ENCODE results near the gene GPHA2. TPM values are rescaled to one million over a fixed set of nuclear protein-coding genes. Genes with fewer than 3 reads are reported as not detected.
A peak's percentile ranks its signal among the peaks of the same experiment; 100 is the strongest.

Gene GPHA2
- total and polyA plus RNA-seq, 2 of the 13 experiments (the other 11 are each of a cell fraction or from before 2014, with no cell fraction given): 13.0 to 19.1 TPM

- TF ChIP-seq KLF16 (CRISPR knock-in tag; IDR thresholded peaks at IDR 0.05): peak in 1 of 2 experiments; percentile 47; a peak in 1 of 4 replicates
- TF ChIP-seq ZMYM4 (CRISPR knock-in tag; IDR thresholded peaks at IDR 0.05): no peak
- TF ChIP-seq GATAD2A (CRISPR knock-in tag; IDR thresholded peaks at IDR 0.05): peak; percentile 65
- TF ChIP-seq TBX2 (CRISPR knock-in tag; IDR thresholded peaks at IDR 0.05; ENCODE audit: borderline replicate concordance): peak; percentile 47; the same call in 1 of the 2 replicates
- TF ChIP-seq FOXK2 (IDR thresholded peaks at IDR 0.05): no peak
- peak; percentile 75; the same call in 1 of the 2 replicates for TF ChIP-seq SKIL (CRISPR knock-in tag; IDR thresholded peaks at IDR 0.05; ENCODE audit: borderline replicate concordance)
- 0 out of 2 replicates have a peak, but pooled peaks have one; percentile 19 for TF ChIP-seq TARDBP (CRISPR knock-in tag; IDR thresholded peaks at IDR 0.05)
- TF ChIP-seq ELF1 (CRISPR knock-in tag; IDR thresholded peaks at IDR 0.05): peak; percentile 59
- TF ChIP-seq ZFX (CRISPR knock-in tag; IDR thresholded peaks at IDR 0.05; ENCODE audit: low read depth): 0 out of 2 replicates have a peak, but pooled peaks have one; percentile 39
- TF ChIP-seq SOX13 (IDR thresholded peaks at IDR 0.05): peak; percentile 29; the same call in 1 of the 2 replicates
- TF ChIP-seq SOX13 (CRISPR knock-in tag; conservative IDR thresholded peaks at IDR 0.05 in 1 of 2, IDR thresholded peaks at IDR 0.05 in 1 of 2): peak in 1 of 2 experiments; percentile 64; a peak in 2 of 4 replicates
- no peak; the same call in 1 of the 2 replicates for TF ChIP-seq ZNF580 (CRISPR knock-in tag; IDR thresholded peaks at IDR 0.05; ENCODE audit: borderline replicate concordance, low read depth)
- no peak for TF ChIP-seq ZBTB7B (CRISPR knock-in tag; IDR thresholded peaks at IDR 0.05)
- TF ChIP-seq SKI (IDR thresholded peaks at IDR 0.05; ENCODE audit: partially characterized antibody): peak; percentile 88
- TF ChIP-seq MEIS2 (CRISPR knock-in tag; IDR thresholded peaks at IDR 0.05): peak; percentile 25; the same call in 1 of the 2 replicates
- no peak for TF ChIP-seq ZNF3 (CRISPR knock-in tag; IDR thresholded peaks at IDR 0.05)
- TF ChIP-seq SAP130 (CRISPR knock-in tag; IDR thresholded peaks at IDR 0.05; ENCODE audit: low read depth): peak; percentile 94
- 0 out of 2 replicates have a peak, but pooled peaks have one; percentile 13 for TF ChIP-seq ZFP91 (CRISPR knock-in tag; IDR thresholded peaks at IDR 0.05; ENCODE audit: borderline replicate concordance)
- peak; percentile 48 for TF ChIP-seq CREM (IDR thresholded peaks at IDR 0.05)
- TF ChIP-seq CREM (CRISPR knock-in tag; IDR thresholded peaks at IDR 0.05): no peak
- TF ChIP-seq PITX1 (CRISPR knock-in tag; IDR thresholded peaks at IDR 0.05): peak; percentile 59; the same call in 1 of the 2 replicates
- peak; percentile 41; the same call in 1 of the 2 replicates for TF ChIP-seq ATF7 (IDR thresholded peaks at IDR 0.05)
- no peak for TF ChIP-seq ATF7 (CRISPR knock-in tag; IDR thresholded peaks at IDR 0.05)
- 0 out of 2 replicates have a peak, but pooled peaks have one; percentile 74 for TF ChIP-seq STAT6 (CRISPR knock-in tag; IDR thresholded peaks at IDR 0.05; ENCODE audit: borderline replicate concordance)
These were observed 50.1 kb downstream of the GPHA2 start (continued) for GRCh38 chr11:64885367-64886286.

All from HepG2 (cell line).